Fibroblast of skin of left quadriceps (primary cell): ENCODE measurements around the gene ARL10.

Experiments
- DNase-seq, 2 experiments: peaks; one replicate each; pipeline ENCODE4 v3.0.0-alpha.2; 2013; ENCODE audit warnings: low read depth in 2 of 2

ARL10 gene

DNA sequence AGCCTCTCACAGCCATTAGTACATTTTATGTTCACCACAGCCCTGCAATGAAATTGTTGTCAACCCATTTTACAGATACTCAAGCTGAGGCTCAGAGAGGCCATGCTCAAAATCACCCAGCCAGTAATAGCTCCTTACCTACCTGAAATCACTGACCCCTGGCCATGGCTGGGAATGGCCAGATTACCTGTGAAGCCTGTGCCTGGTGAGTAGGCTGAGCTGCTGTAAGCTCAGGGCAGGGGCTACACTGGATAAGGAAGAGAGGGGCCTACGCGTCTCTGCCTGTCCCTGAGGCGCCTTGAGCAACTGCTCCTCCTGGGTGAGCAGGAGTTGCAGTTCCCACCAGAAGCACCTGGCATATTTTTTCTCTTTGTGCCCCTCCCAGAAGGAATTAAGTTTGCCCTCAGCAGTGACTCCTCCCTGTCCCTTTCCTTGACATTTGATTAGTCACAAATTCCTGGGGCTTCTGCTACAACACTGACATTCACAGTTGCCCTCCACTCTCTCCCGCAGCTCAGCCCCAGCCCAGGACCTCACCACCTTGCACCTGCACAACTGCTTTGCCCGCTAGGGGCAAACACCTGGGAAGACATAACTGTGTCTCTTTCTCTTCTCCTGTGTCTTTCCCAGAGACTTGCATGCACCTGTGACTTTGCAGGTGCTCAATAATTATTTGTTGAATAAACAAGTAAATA, 45.3 kb downstream of the ARL10 start:
- no peak for DNase-seq

DNA sequence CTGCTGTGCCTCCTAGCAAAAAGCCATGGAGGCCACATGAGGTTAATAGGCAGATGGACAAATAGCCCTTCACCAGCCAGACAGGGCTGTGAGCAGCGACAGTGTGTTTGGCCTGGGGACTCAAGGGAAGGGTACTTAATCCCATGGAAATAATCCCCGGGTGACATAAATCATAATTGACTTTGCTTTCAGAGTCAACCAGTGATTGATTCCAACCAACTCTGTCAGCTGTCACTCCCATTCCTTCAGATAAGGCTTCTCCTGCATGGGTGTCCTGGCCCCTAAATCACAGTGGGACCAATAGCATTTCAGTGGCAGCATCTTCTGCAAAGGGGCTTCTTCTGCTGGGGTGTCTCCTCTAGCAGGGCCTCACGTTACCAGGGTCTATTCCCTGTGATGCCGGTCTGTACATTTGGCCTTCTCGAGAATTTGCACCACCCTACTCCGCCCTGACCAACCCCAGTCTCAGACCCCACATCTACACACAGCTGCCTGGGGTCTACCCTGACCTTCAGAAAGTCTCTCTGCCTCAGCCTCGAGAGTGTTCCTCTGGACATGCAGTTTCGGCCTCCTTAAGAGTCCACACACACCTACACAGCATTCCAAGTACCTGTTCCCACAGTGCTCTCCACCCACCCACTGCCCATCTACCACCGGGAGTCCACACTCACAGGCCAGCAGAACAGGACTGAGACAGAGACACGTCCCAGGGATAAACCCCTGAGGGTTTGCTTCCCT, 47.4 kb downstream of the ARL10 start:
- no peak for DNase-seq

DNA sequence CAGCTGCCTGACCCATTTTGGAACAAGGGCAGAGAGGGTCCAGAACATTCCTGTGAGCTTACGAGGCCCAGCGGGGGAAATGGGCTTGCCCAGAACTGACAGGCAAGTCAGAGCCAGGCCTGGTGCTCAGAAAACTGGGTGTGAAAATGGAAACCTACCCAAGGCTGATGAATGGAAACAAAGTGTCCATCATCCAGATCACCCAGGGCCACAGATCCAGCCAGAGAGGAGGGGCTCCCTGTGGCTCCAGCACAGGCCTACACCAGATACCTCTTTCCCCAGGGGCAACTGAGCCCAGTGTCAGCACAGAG, 47.9 kb downstream of the ARL10 start:
- no peak for DNase-seq

DNA sequence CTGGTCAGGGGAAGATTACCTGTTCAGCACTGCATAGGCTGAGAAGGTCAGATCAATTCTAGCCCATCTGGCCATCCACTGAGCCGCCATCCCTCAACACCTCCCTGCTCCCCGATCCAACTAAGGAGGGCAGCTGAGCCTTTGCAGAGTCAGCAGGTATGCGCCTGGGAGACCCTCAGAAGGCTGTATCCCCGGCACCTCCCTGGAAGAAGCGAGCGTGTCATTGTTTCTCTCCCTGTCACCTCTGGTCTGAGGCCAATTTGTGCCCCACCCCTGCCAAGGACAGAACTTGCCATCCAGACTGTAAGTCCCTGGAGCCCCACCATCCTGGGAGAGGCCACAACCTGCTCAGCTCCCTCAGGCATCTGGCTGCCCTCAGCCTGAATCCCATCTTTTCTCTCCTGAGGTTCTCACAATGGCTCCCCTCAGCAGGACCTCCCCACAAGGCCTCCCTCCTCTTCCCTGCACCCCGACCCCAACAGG, 48.5 kb downstream of the ARL10 start:
- no peak for DNase-seq

DNA sequence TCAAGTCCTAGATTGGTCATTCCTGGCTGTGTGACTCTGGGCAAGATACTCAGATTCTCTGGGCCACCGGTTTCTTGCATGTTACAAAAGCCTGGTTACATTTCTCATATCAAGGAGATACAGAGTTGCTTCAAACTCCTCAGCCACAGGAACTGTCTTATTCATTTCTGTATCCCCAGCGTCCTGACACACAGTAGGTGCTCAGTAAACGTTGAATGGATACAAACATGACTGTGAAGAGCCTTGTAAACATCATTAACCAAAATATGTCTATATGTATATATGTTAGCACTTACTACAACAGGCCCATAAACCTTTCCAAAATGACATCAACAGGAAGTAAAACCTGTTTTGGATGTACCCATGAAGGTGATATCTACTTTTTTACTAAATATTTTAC, 49.4 kb downstream of the ARL10 start:
- DNase-seq, result no peak

DNA sequence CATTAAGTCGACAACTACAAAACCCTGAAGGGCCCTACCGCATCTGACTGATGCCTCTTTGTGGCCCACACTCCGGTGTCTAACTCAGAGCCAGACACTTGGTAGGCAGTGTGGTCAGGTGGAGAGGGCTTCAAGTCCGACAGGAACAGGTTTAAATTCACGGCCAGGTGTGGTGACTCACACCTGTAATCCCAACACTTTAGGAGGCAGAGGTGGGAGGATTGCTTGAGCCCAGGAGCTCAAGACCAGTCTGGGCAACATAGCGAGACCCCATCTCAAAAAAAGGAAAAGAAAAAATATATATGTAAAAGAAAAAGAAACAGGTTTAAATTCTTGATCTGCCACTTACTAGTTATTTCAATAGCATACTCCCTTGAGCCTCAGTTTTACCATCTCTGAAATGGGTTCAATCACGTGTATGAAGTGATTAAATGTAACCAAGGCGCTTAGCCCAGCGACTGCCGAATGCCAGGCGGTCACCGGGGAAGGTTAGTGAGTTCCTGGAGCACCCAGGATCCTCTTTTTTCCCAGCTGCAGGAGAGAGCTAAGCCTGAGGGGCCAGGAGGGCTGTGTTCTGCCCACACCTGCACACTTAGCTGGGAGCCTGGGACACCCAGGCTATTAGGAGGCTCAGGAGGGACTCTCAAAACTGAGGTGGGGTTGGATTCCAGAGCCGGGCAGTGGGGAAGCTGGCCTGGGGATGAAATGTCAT, 50.1 kb downstream of the ARL10 start:
- DNase-seq, result no peak

DNA sequence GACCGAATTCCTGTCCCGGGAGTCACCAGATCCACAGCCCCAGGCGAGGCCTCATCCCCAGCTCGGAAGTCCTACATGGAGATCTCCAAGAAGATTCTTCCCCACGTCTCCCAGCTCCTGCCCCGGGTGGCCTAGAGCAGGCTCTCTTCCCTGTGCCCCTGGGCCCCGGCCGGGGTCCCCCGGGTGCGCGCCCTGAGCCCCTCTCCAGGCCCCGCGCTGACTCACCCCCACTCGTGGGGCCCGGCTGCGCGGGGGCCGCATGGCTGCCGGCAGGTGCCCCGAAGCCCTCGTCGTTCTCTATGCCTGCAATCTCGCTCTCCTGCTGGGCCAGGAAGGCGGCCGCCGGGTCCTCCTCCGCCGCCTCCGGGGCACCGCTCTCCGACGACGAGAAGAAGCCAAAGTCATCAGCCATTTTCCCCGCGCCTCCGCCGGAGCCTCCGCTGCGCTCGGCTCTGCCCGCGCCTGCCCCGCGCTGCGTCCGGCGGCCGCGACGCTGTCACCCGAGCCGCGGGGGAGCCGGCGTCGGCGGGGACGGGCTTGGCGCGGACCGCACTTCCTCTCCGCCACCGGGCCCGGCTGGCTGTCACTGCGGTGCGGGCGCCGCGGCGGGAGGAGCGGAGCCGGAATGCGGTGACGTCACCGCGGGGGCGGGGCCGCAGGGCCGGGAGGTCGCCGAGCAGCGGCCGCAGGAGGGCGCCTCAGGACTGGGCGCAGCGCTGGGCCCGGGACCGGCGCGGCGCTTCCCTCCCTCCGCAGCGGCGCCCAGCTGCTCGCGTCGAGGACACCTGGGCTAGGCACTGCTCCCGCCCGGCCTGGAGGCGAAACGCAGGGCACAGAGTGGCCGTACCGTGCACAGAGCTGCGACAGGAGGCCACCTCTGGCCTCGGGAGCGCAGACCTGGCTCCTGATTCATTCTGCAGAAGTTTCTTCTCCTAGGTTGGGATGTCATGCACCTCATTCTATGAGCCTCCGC, 51.0 kb downstream of the ARL10 start, which contains the start of gene CLTB:
CLTB (minus strand) TSS at position 588 of the 973 bp plus-strand sequence; CDS start at position 412, 176 bp downstream.
- peak; percentile 46 to 47 for DNase-seq

DNA sequence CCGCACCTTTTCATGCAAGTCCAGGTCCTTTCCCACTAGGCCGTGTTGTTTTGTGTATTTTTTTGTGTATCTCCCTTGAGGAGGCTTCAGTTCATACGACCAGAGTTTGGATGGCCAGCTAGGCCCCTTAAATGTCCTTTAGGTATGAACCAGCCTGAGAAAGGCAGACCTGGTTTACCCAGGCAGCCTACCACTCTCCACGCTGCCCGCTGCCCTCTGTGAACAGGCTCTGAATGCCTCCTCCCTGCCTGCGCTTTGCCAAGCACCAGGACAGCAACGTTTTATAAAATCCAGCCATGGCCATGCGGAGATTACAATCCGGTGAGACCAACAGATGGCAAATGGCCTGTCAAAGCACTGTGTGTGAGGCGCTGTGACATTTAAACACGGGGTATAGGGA, 51.7 kb downstream of the ARL10 start:
- DNase-seq, result no peak

DNA sequence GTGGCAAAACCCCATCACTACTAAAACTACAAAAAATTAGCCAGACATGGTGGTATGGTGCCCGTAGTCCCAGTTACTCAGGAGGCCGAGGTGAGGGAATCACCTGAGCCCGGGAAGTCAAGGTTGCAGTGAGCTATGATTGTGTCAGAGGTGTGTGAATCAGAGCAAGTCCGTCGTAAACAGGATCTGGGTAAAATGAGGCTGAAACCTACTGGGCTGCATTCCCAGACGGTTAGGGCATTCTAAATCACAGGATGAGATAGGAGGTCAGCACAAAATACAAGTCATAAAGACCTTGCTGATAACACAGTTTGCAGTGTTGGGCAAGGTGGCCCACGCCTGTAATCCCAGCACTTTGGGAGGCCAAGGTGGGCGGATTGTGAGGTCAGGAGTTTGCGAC, 53.0 kb downstream of the ARL10 start:
- no peak for DNase-seq

DNA sequence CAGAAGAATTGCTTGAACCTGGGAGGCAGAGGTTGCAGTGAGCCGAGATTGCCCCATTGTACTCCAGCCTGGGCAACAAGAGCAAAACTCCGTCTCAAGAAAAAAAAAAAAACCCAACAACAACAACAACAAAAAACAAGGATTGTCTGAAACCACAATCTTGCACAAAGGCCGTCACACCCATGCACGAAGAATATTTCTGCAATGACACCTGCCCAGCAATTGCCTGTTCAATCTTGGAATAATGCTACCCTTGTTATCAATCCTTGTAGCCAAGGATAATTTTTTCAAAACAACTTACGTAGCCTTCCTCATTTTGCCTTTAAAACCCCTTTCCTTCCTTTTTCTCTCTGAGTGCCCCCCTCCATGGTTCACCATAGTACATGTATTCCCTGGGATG, 54.8 kb downstream of the ARL10 start:
- DNase-seq, result no peak

DNA sequence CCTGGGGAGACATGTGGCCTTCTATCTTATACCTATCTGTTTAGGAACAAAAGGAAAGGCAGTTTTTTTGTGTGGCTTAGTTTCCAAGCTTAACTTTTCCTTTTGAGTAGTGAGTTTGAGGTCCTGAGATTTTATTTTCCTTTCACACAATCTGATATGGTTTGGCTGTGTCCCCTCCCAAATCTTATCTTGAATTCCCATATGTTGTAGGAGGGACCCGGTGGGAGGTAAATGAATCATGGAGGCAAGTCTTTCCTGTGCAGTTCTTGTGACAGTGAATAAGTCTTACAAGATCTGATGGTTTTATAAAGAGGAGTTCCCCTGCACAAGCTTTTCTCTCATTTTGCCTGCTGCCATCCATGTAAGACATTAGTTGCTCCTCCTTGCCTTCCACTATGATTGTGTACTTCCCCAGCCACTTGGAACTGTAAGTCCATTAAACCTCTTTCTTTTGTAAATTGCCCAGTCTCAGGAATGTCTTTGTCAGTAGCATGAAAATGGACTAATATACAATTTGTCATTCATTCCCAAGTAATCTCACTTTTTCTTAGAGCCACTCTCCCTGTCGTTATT, 55.8 kb downstream of the ARL10 start:
- no peak for DNase-seq

DNA sequence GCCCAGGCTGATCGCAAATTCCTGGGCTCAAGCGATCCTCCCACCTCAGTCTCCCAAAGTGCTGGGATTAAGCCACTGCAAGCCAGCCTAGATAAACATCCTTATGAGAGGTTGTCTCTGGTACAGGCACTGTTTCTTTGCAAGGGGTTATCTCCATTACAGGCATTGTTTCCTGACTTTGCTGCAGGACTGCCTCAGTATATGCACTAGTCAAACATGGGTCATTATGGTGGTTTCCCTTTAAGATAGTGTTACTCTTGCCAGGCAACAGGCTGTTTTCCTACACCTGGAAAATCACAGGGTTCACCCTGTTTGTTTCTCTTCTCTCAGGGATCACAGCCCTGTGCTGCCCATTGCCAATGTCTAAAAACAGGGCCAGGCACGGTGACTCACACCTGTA, 58.9 kb downstream of the ARL10 start:
- DNase-seq, result no peak

DNA sequence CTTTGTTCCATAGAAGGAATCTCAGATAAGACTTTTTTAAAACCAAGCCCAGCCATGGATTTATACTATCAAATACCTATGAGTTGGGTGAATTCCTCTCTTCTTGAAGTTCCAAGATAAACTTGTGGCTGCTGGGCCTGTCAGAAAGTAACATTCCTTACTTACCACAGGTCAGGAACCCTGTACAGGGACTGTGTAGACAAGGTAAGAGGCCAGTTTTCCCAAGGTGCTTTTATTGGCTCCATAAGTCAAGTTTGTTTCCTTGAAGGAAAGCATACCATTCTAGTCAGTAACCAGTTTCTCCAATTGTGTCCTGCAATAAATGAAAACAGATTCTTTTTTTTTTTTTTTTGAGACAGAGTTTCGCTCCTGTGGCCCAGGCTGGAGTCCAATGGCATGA, 59.9 kb downstream of the ARL10 start:
- no peak for DNase-seq

DNA sequence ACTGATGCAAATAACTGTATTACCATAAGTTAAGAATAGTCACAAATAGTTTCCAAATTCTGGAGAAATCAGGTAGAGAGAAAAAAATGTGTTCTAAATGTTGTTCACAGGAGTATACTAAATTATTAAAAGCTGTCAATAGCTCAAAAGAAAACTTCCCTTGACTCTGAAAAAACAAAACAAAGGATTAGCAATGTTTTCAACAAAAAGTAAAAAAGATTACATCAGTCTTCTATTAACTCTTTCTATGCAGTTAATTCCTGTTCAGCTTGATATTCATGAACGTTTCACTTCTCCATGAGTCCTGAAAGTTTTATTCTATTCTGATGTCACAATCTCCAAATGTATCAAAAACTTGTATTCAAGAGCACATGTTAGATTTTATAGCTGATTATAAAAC, 60.5 kb downstream of the ARL10 start:
- DNase-seq, result no peak

DNA sequence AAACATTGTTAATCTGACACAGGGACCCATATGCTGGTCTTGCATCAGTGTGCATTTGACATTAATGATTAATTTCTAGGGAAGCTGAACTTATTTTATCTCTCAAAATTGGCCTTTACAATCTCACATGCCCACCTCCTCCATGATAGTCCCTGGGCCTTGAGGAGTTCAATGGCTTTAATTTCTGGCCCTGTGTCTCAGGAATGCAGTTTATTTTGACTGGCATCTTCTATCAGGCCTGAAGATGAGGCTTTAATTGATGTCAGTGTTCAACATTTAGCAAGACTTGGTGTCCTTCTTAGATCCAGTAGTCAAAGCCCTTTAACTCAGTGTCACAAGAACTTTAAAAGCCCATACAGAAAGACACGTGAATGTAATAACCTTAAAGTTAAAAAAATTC, 61.6 kb downstream of the ARL10 start:
- DNase-seq, result no peak

DNA sequence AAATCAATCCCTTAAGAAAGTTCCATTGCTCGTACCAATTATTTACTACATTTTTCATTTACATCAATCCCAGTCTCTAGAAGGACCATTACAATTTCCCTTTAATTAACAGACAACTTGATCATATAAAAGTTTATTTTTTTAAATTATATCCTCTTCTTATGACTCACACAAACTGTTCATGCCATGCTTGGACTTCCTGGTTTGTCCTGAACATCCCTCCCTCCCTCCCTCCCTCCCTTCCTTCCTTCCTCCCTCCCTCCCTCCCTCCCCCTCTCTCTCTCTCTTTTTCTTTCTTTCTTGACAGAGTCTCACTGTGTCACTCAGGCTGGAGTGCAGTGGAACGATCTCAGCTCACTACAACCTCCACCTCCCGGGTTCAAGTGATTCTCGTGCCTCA, 62.7 kb downstream of the ARL10 start:
- DNase-seq, result no peak

DNA sequence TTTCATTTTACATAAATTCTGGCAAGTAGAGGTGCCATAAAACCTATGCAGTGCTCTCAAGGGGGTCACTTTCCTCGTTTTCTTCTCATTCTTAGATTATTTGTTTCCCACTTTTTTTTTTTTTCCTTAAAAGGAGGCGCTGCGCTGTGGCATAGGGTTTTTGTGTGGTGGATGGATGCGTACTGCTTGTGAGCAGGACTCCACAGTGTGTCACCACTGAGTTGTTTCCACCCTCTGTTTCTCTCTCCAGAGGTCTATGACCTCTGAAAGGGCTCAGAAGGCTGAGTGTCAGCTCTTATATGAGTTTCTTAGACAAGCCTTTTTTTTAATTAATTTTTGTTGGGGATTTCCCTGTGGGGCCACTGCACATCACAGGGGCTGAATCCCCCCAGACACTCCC, 64.7 kb downstream of the ARL10 start:
- no peak for DNase-seq
